ENCODE data around the gene CLDND2. TPM values are rescaled to one million over a fixed set of nuclear protein-coding genes. Genes with fewer than 3 reads are reported as not detected.

CLDND2 gene
- total RNA-seq, 1 donor from 2014 or later = not detected

GRCh38 chr19:51326216-51327065, 42.4 kb downstream of the CLDND2 start:
- Histone ChIP-seq H3K36me3 (no peaks in the 10 kb centered on the region), H3K79me2 (ENCODE audit: low read depth) (no peaks in the 10 kb centered on the region), H3K4me1 (no peaks in the 10 kb centered on the region), H3K9me3 (ENCODE audit: low read depth) (no peaks in the 10 kb centered on the region), H2AFZ (replicated peaks) (no peak overlapping the region), H3K4me2 (no peak overlapping the region), H4K20me1 (ENCODE audit: low read depth) (no peaks in the 10 kb centered on the region), H3K9ac (no peak overlapping the region), H3K27ac (no peak overlapping the region), H3F3A (ENCODE audit: low read depth) (no peaks in the 10 kb centered on the region), H3K4me3 (no peak overlapping the region), H3K27me3 (peaks cover 7% of the 10 kb centered on the region)
- Mint-ChIP-seq H3K4me1 (peaks cover 2% of the 10 kb centered on the region), H3K4me3 (peak overlapping the region; percentile 35), H3K9me3 (peaks cover 2% of the 10 kb centered on the region), H3K27me3 (ENCODE audit: insufficient read depth, low read depth) (peaks cover 9% of the 10 kb centered on the region), H3K36me3 (peaks cover 20% of the 10 kb centered on the region), H3K27ac (no peak overlapping the region)
- TF ChIP-seq CTCF (IDR thresholded peaks at IDR 0.05) = no peak
- TF ChIP-seq EZH2 (IDR thresholded peaks at IDR 0.05) = no peak
- no peak for TF ChIP-seq EZH2phosphoT487 (IDR thresholded peaks at IDR 0.05)
- DNase-seq (ENCODE audit: low spot score) = no peak

- Mint-ChIP-seq H3K4me3 (no peak overlapping the region), H3K36me3 (peaks cover 15% of the 10 kb centered on the region), H3K9me3 (peaks cover 2% of the 10 kb centered on the region), H3K4me1 (peaks cover 9% of the 10 kb centered on the region), H3K27ac (no peak overlapping the region), H3K27me3 (ENCODE audit: insufficient read depth, low read depth) (peaks cover 7% of the 10 kb centered on the region)
- Histone ChIP-seq H2AFZ (replicated peaks) (no peak overlapping the region), H3K9me3 (ENCODE audit: low read depth) (no peaks in the 10 kb centered on the region), H3K4me2 (no peak overlapping the region), H3K4me1 (no peaks in the 10 kb centered on the region), H3K4me3 (no peak overlapping the region), H3K79me2 (ENCODE audit: low read depth) (no peaks in the 10 kb centered on the region), H3K9ac (no peak overlapping the region), H3K27me3 (peaks cover 7% of the 10 kb centered on the region), H3K36me3 (no peaks in the 10 kb centered on the region), H3F3A (ENCODE audit: low read depth) (no peaks in the 10 kb centered on the region), H4K20me1 (ENCODE audit: low read depth) (no peaks in the 10 kb centered on the region), H3K27ac (no peak overlapping the region)
- TF ChIP-seq EZH2 (IDR thresholded peaks at IDR 0.05) (no peak), CTCF (IDR thresholded peaks at IDR 0.05) (no peak), EZH2phosphoT487 (IDR thresholded peaks at IDR 0.05) (no peak)
- DNase-seq (ENCODE audit: low spot score) = no peak
These were observed 43.4 kb downstream of the CLDND2 start for GRCh38 chr19:51325161-51325976.

- H3K4me3 ChIP-seq = no peak overlapping the region
- peaks cover 2% of the 10 kb centered on the region for H3K9me3 Mint-ChIP-seq
- peaks cover 9% of the 10 kb centered on the region for H3K36me3 Mint-ChIP-seq
- H3K27me3 ChIP-seq = peaks cover 7% of the 10 kb centered on the region
- H3K4me2 ChIP-seq = no peak overlapping the region
- no peak overlapping the region for H3K4me3 Mint-ChIP-seq
- peaks cover 17% of the 10 kb centered on the region for H3K4me1 Mint-ChIP-seq
- no peaks in the 10 kb centered on the region for H3K9me3 ChIP-seq (ENCODE audit: low read depth)
- H3K36me3 ChIP-seq = no peaks in the 10 kb centered on the region
- H3K27ac ChIP-seq = no peak overlapping the region
- no peaks in the 10 kb centered on the region for H3K4me1 ChIP-seq
- TF ChIP-seq EZH2 (IDR thresholded peaks at IDR 0.05) (no peak), EZH2phosphoT487 (IDR thresholded peaks at IDR 0.05) (no peak), CTCF (IDR thresholded peaks at IDR 0.05) (no peak)
- H3K9ac ChIP-seq = no peak overlapping the region
- no peak overlapping the region for H3K27ac Mint-ChIP-seq
- peaks cover 4% of the 10 kb centered on the region for H4K20me1 ChIP-seq (ENCODE audit: low read depth)
- no peak overlapping the region for H2AFZ ChIP-seq (replicated peaks)
- no peak for DNase-seq (ENCODE audit: low spot score)
- no peaks in the 10 kb centered on the region for H3F3A ChIP-seq (ENCODE audit: low read depth)
- H3K27me3 Mint-ChIP-seq (ENCODE audit: insufficient read depth, low read depth) = peaks cover 11% of the 10 kb centered on the region
- no peaks in the 10 kb centered on the region for H3K79me2 ChIP-seq (ENCODE audit: low read depth)
These were observed 44.7 kb downstream of the CLDND2 start for GRCh38 chr19:51324167-51324481.

Measured in neural progenitor cell (in vitro differentiated cells).